HL-60/S4 (cell line): ENCODE data around the gene PTPN12.

Source experiments
- in situ Hi-C: fragments of 300-500 bp; cut with MboI; formaldehyde crosslinking; loops from 2 replicates; pipeline ENCODE4 v1.14.3; 2022; ENCODE audit warnings: low sequenced_read_pairs

PTPN12 gene

GRCh38 chr7:77657427-77658224 is 120.5 kb downstream of the PTPN12 start:
- in situ Hi-C loops: loop anchor here (25.0 kb wide), 2 partner anchors 280 to 380 kb away; no protein-coding TSS in a partner anchor

GRCh38 chr7:77658928-77659327 is 121.8 kb downstream of the PTPN12 start:
- in situ Hi-C loops: loop anchor here (25.0 kb wide), 2 partner anchors 278 to 378 kb away; no protein-coding TSS in a partner anchor

GRCh38 chr7:77661816-77662215 is 124.7 kb downstream of the PTPN12 start:
- in situ Hi-C loops: loop anchor here (10.0 to 25.0 kb wide), 3 partner anchors 93 to 375 kb away; no protein-coding TSS in a partner anchor

GRCh38 chr7:77662869-77663268 is 125.8 kb downstream of the PTPN12 start:
- in situ Hi-C loops: loop anchor here (10.0 to 25.0 kb wide), 3 partner anchors 92 to 374 kb away; no protein-coding TSS in a partner anchor

GRCh38 chr7:77664715-77665114 is 127.6 kb downstream of the PTPN12 start:
- in situ Hi-C loops: loop anchor here (10.0 to 25.0 kb wide), 3 partner anchors 90 to 373 kb away; no protein-coding TSS in a partner anchor

GRCh38 chr7:77665161-77665560 is 128.1 kb downstream of the PTPN12 start:
- in situ Hi-C loops: loop anchor here (10.0 to 25.0 kb wide), 3 partner anchors 90 to 372 kb away; no protein-coding TSS in a partner anchor

GRCh38 chr7:77667459-77668086 is 130.5 kb downstream of the PTPN12 start:
- in situ Hi-C loops: loop anchor here (10.0 to 25.0 kb wide), 3 partner anchors 87 to 370 kb away; no protein-coding TSS in a partner anchor

GRCh38 chr7:77674878-77675277 is 137.8 kb downstream of the PTPN12 start:
- in situ Hi-C loops: loop anchor here (25.0 kb wide), 2 partner anchors 262 to 362 kb away; no protein-coding TSS in a partner anchor

- in situ Hi-C loops: no loop called here
These were observed 142.5 kb downstream of the PTPN12 start for GRCh38 chr7:77679608-77680007.

GRCh38 chr7:77680266-77680665 is 143.2 kb downstream of the PTPN12 start:
- in situ Hi-C loops: no loop called here

GRCh38 chr7:77684030-77684429 is 146.9 kb downstream of the PTPN12 start:
- in situ Hi-C loops: no loop called here

- in situ Hi-C loops: no loop called here
These were observed 148.1 kb downstream of the PTPN12 start for GRCh38 chr7:77685233-77685632.

- in situ Hi-C loops: no loop called here
These were observed 150.1 kb downstream of the PTPN12 start for GRCh38 chr7:77687100-77687746.

- in situ Hi-C loops: no loop called here
These were observed 150.7 kb downstream of the PTPN12 start for GRCh38 chr7:77687747-77688144.
